Measurements from ENCODE around the gene TRIM25. TPM values are rescaled to one million over a fixed set of nuclear protein-coding genes. Genes with fewer than 3 reads are reported as not detected.

Gene TRIM25
- total RNA-seq, 1 experiment from 2014 or later, result 92.8 TPM

- H3K9me3 ChIP-seq (ENCODE audit: insufficient read depth, low read depth), result no peaks in the 10 kb centered on the region
- no peak overlapping the region for H3K4me3 ChIP-seq
- no peak overlapping the region for H3K27ac ChIP-seq
- no peak for DNase-seq
- no TSS peak for BruUV-seq (replicated peaks)
- ChIA-PET POLR2A (ENCODE audit: unreplicated experiment) (no interaction called here), CTCF (no interaction called here)
- no peak overlapping the region for H3K4me2 ChIP-seq
- intact Hi-C loops (cut with micrococcal nuclease; ENCODE audit: unreplicated experiment), result no loop called here
- H2AFZ ChIP-seq, result no peak overlapping the region
- no peaks in the 10 kb centered on the region; the same call in 1 of the 2 replicates for H3K36me3 ChIP-seq (ENCODE audit: low read depth)
- H3K79me2 ChIP-seq (ENCODE audit: low read depth), result no peaks in the 10 kb centered on the region
- H4K20me1 ChIP-seq (ENCODE audit: insufficient read depth), result no peaks in the 10 kb centered on the region
- no peaks in the 10 kb centered on the region for H3K4me1 ChIP-seq (replicated peaks; ENCODE audit: insufficient read depth)
- TF ChIP-seq EZH2 (IDR thresholded peaks at IDR 0.05; ENCODE audit: low read depth) (no peak), CTCF (conservative IDR thresholded peaks at IDR 0.05) (no peak)
- no peaks in the 10 kb centered on the region for H3K9me2 ChIP-seq (ENCODE audit: insufficient read depth)
- H3F3A ChIP-seq (ENCODE audit: insufficient read depth, low read depth), result no peaks in the 10 kb centered on the region
- no peaks in the 10 kb centered on the region for H3K27me3 ChIP-seq (ENCODE audit: insufficient read depth, low read depth)
These were observed 67.9 kb downstream of the TRIM25 start for GRCh38 chr17:56845934-56846333.

- Histone ChIP-seq H3K27ac (no peak overlapping the region), H3K4me1 (replicated peaks; ENCODE audit: insufficient read depth) (no peaks in the 10 kb centered on the region), H3F3A (ENCODE audit: insufficient read depth, low read depth) (no peaks in the 10 kb centered on the region), H3K9me2 (ENCODE audit: insufficient read depth) (no peaks in the 10 kb centered on the region), H2AFZ (no peak overlapping the region), H4K20me1 (ENCODE audit: insufficient read depth) (no peaks in the 10 kb centered on the region), H3K9me3 (ENCODE audit: insufficient read depth, low read depth) (no peaks in the 10 kb centered on the region), H3K36me3 (ENCODE audit: low read depth) (no peaks in the 10 kb centered on the region; the same call in 1 of the 2 replicates), H3K79me2 (ENCODE audit: low read depth) (no peaks in the 10 kb centered on the region), H3K4me3 (no peak overlapping the region), H3K4me2 (no peak overlapping the region), H3K27me3 (ENCODE audit: insufficient read depth, low read depth) (no peaks in the 10 kb centered on the region)
- no peak for DNase-seq
- no TSS peak for BruUV-seq (replicated peaks)
- ChIA-PET CTCF (interaction anchor here (0.6 kb wide), 1 partner anchor 247 kb away, joined by 6 read pairs; no protein-coding TSS in a partner anchor), POLR2A (ENCODE audit: unreplicated experiment) (no interaction called here)
- intact Hi-C loops (cut with micrococcal nuclease; ENCODE audit: unreplicated experiment), result no loop called here
- TF ChIP-seq EZH2 (IDR thresholded peaks at IDR 0.05; ENCODE audit: low read depth), result no peak
- no peak for TF ChIP-seq CTCF (conservative IDR thresholded peaks at IDR 0.05)
These were observed 71.3 kb downstream of the TRIM25 start for GRCh38 chr17:56842577-56842976.

- no peak overlapping the region for H3K4me2 ChIP-seq
- no peaks in the 10 kb centered on the region for H3K9me3 ChIP-seq (ENCODE audit: insufficient read depth, low read depth)
- TF ChIP-seq EZH2 (IDR thresholded peaks at IDR 0.05; ENCODE audit: low read depth) (no peak), CTCF (conservative IDR thresholded peaks at IDR 0.05) (no peak)
- DNase-seq, result no peak
- CTCF ChIA-PET, result no interaction called here
- no peak overlapping the region for H3K27ac ChIP-seq
- POLR2A ChIA-PET (ENCODE audit: unreplicated experiment), result no interaction called here
- H3K27me3 ChIP-seq (ENCODE audit: insufficient read depth, low read depth), result no peaks in the 10 kb centered on the region
- peaks cover 24% of the 10 kb centered on the region; the same call in 1 of the 2 replicates for H3K79me2 ChIP-seq (ENCODE audit: low read depth)
- peaks cover 3% of the 10 kb centered on the region; the same call in 1 of the 2 replicates for H3K36me3 ChIP-seq (ENCODE audit: low read depth)
- intact Hi-C loops (cut with micrococcal nuclease; ENCODE audit: unreplicated experiment), result loop anchor here (5.0 kb wide), 1 partner anchor 59 kb away; no protein-coding TSS in a partner anchor
- H2AFZ ChIP-seq, result no peak overlapping the region
- BruUV-seq (replicated peaks), result no TSS peak
- no peaks in the 10 kb centered on the region for H3F3A ChIP-seq (ENCODE audit: insufficient read depth, low read depth)
- H3K9me2 ChIP-seq (ENCODE audit: insufficient read depth), result no peaks in the 10 kb centered on the region
- no peak overlapping the region for H3K4me3 ChIP-seq
- peaks cover 21% of the 10 kb centered on the region for H3K4me1 ChIP-seq (replicated peaks; ENCODE audit: insufficient read depth)
- no peaks in the 10 kb centered on the region for H4K20me1 ChIP-seq (ENCODE audit: insufficient read depth)
These were observed 75.2 kb downstream of the TRIM25 start for GRCh38 chr17:56838687-56839086.

Other genes starting within 250 kb of the TRIM25 start
- 4.3 and 6.4 TPM in 2 replicates for gene C17orf67, start 80.1 kb downstream of the TRIM25 start, total RNA-seq (2021)
- gene DGKE, start 79.9 kb downstream of the TRIM25 start, total RNA-seq (2021), result 11.0 and 16.2 TPM in 2 replicates
- 14.0 and 19.0 TPM in 2 replicates for gene COIL, start 47.0 kb upstream of the TRIM25 start, total RNA-seq (2021)
- gene SCPEP1, start 64.1 kb upstream of the TRIM25 start, total RNA-seq (2021), result 17.4 and 19.4 TPM in 2 replicates
- gene AKAP1, start 171.2 kb upstream of the TRIM25 start, total RNA-seq (2021), result 29.8 and 34.9 TPM in 2 replicates